KBM-7 (cell line): ENCODE measurements around the gene PIK3R6.
A peak's percentile ranks its signal among the peaks of the same experiment; 100 is the strongest.

Experiments
- DNase-seq: peaks from one replicate; pipeline ENCODE4 v3.0.0-alpha.2; 2015
- in situ Hi-C: fragments of 300-500 bp; cut with MboI; formaldehyde crosslinking; loops from 2 replicates; pipeline ENCODE4 v1.14.3; 2020; ENCODE audit warnings: low sequenced_read_pairs, low pct_unique_long_range_greater_than_20kb, mixed read lengths

Gene PIK3R6

DNA sequence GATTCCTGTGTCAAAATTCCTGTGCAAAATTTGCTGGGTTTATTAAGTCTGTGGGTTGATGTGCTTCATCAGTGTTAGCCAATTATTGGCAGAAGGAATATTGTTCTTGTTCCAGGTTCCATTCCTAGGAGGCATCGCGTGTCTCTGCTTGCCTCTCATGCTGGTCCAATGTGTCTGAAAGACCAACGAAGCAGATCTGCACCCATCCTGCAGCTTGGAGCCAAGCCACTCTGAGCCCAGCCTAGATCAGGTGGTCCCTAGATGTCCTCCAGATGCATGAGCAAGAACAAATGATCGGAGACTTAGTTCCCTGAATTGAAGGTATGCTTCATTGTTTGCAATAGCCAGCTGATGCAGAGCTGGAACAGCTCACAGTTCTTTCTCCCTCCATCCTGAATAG is 10.5 kb upstream of the PIK3R6 start:
- in situ Hi-C loops: no loop called here
- no peak for DNase-seq

DNA sequence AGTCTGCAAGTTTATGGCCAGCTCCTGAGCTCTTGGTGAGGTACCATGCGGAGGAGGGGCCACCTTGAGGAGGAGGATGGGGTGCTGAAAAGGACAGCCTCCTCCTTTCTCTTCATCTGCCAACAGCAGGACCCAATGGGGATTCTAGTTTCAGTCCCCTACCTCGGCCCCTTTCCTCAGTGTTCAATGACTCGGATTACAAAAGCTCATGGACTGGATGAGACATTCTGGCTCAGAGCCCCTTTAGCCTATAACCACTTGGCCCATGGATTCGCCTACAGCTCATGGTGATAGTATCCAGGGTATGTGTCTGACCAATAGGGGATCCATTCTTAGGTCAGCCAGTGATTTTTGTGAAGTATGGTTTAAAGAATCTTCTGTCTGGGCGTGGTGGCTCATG is 8.5 kb upstream of the PIK3R6 start:
- no peak for DNase-seq
- in situ Hi-C loops: no loop called here

DNA sequence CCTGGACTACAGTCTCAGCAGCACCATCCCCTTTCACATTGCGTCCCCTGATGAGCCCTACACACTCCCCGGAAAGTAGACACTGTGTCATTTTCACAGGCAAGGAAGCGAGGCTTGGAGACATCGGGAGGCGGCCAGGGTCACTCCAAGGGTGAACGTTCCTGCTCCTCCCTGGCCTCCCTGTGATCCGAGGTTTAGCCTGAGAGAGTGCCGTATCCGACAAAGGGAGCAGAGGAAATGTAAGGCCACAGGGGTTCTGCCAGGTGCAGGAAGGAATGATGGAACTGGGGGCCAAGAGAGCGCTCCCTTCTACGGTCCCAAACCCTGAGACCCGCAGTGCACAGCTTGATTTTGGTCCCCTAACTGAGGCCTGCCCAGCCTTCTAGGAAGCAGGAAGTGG is 8.0 kb upstream of the PIK3R6 start:
- in situ Hi-C loops: no loop called here
- DNase-seq: no peak

DNA sequence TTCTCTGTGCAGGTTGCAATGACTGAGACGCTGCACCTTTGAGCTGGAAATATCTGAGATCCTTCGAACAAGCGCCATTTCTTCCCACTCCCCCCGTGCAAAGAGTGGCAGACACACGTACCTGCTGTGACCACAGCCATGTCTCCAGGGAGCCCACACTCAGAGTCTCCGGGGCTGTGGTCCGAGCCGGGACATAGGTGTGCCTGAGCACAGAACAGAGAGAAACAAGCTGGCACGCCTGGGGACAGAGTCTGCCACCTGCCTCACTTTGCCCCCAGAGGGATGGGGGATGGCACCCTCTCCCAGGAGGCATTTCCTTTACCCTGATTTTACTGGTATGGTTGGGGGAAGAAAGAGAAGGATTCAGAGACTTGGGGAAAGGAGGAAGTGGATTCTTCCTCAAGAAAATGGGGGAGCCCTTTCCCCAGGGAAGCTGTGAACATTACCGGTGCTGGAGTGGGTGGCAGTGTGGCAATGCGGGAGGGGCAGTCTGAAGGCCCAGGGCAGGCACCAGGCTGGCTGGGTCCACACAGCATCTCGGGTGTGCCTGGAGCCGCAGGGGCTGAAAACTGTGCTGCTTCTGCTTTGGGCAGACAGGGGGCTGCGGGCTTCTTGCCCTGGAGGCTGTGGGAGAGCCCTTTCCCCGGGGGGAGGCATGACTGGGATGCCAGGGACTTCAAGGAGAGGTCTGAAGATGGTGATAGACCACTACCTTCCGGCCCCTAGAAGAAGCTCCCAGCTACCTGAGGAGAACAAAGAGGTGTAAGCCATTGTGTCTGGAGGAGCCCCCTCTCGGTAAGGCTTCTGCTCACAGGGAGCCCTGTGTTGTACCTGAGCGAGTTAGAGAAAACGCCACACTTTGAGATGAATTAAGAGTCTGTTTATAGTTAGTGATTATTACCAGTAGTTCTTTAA is 6.6 kb upstream of the PIK3R6 start:
- in situ Hi-C loops: no loop called here
- no peak for DNase-seq

DNA sequence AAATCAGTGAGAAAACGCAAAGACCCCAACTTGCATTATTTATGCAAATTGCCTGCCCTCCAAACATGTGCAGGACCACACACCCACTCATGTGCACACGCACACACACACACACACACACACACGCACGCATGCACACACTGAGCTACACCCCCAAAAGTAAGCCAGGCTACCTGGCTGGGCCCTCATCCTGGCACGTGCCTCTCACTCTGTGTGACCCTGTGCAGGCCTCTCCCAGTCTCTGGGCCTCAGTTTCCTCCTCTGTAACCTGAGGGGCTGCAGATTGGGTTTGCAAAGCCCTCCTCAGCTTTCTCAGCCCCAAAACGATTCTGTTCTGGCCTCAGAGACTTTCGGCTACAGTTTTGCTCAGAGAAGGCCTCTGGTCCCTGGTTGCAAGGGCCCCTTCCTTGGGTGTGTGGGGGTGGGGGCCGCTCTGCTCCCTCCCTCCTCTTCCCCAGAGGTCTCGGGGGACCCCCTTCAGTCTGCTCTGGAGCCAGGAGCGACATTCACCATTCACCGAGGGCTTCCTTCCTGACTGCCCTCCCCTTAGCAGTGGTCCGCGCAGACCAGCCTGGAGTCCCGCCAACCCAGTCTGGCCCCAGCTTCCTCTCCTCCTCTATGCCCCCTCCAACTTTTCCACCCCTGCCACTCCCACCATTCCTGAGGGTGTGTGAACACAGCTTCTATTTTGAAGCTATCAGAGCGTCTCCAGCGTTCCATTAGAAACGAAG is 5.4 kb upstream of the PIK3R6 start:
- DNase-seq: no peak
- in situ Hi-C loops: no loop called here

DNA sequence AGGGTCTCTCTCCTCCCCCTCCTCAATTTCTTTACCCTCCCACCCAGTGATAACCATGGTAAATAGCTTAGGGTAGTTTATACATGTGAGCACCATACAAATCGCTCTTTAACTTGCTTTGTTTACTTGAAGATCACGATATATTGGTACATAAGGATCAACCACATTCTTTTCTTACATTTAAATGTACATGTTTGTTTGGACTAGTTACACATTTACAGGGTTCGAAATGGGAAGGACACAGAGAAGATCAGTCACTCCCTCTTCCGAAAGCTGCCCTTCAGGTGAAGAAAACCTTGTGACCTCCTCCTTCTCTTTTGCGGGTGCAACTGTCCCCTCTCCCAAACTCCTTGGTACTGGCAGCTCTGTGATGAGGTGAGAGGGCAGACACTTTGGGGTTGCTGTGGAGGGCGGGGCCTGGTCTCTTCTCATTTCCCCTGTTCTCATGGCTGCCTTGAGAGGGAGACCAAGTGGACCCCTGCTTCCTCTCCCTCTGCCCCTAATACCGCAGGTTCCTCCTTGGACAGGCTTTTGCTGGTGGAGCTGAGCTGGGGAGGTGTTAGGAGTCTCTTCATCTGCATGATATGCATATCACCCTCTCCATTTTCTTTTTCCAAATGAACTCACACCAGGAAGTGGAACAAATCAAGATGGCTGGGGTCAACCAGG is 4.7 kb upstream of the PIK3R6 start:
- in situ Hi-C loops: no loop called here
- DNase-seq: peak; percentile 66

DNA sequence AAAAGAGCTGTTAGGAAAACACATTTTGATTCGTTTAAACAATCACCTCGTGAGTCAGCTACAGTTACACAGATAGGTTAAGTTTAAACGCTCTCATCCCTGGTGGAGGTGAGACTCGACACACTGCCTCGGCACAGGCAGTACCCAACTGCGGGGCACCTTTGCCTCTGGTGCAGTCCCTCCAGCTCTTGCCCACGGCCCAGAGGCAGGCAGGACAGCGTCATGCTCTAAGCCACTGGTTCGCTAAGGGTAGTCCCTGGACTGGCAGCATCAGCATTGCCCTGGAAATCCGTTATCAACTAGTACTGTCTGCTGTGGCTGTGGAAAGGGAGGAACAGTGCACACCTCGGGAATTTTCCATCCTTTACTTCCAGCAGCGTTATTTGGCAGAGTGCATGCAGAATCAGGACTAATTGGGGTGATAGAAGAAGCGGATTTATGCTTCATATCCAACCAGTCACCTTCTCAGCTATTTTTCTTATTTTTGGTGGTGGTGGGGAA is 3.7 kb upstream of the PIK3R6 start:
- DNase-seq: no peak
- in situ Hi-C loops: no loop called here

DNA sequence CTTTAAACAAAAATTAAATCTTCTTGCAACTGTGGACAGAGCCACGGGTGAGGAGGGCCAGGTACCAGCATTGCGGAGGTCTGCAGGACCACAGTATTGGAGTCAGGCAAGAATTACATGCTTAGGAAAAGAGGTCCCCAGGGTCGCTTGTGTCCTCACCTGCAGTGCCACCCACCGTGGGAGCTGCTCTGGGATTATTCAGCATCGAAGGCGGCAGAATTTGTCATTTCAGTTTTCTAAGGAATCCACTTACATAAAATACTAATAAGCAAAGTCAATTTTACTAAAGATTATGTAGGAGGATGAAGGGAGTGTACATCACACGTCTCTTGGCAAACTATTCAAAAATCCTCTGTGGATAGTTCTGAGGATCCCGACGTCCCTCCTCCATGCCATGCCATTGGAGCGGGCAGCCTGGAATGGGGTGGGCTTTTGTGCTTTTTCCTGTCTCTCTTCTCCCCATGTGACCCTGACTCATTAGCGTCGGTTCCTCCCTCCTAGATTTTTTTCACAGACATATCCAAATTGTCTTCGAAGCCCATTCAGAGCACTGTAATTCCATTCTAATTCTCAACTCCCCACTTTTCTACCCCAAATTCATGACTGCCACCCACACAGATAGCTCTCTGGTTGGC is 3.0 kb upstream of the PIK3R6 start:
- in situ Hi-C loops: no loop called here

DNA sequence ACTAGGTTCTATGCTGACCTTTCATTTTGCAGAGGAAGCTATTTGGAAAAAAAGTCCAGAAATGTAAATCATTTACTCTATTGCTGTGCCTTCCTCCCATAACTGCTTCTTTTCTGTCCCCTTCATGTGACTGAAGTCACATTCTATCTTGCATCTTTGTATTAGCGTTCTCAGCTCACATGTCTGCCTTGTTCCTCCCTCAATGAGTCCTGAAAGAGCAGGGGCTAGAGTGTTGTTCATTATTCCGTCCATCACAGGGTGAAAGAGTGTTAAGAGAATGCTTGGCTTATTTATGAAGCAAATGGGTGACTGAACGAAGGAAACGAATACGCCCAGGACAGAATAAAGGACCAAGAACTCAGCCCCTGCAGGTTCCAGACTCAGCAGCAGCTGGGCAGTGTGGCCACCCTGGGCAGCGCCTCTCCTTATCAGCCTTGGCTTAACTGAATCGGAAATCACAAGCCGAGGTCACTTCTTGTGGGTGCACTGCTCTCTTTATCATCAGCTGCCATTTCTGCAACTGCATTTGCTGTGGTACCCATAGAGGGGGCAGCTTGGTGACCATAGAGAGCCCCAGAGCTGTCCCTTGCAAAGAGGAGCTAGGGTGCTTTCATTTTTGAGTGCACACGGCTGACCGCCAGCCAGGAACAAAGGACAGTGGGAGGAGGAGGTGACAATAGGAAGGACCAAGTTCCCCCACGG is 1.8 kb upstream of the PIK3R6 start:
- DNase-seq: no peak
- in situ Hi-C loops: no loop called here

More for the DNA sequence above, 3.0 kb upstream of the PIK3R6 start:
- no peak for DNase-seq

DNA sequence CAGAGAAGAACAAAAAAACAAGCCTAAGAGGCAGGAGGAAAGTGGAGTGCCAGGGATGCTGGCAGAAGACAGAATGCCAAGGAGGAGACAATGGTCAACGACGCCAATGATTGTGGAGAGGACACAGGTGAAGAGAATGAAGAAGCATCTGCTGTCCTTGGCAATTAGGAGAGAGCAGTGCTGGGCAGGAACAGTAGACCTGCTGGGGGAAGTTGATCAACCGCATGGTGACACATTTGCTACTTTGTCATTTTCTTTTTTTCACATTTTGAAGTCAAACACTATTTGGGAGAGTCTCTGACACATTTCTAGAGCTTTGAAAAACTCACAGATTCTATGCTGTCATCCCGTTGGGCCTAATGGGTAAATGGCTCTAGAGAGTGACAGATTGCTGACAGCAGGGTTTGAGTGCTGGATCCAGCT is 1.1 kb upstream of the PIK3R6 start:
- no peak for DNase-seq
- in situ Hi-C loops: no loop called here

DNA sequence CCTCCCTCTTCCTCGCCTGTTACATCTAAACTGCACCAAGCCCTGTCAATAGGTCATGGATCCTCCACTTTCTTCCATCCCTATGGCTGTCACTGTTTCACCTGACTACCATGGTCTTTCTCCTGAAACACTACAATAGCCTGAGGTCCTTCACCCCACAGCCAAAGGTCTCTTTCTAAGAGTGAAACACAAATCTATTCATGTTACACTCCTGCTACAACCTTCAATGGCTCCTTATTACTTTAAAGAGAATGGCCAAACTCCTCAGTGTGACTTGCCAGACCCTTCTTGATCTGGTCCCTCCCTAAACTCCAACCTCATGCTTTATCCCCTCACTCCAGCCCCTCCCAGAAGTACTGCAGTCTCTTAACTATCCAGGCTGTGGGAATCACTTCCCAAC is 618 bp upstream of the PIK3R6 start:
- in situ Hi-C loops: no loop called here
- DNase-seq: no peak

DNA sequence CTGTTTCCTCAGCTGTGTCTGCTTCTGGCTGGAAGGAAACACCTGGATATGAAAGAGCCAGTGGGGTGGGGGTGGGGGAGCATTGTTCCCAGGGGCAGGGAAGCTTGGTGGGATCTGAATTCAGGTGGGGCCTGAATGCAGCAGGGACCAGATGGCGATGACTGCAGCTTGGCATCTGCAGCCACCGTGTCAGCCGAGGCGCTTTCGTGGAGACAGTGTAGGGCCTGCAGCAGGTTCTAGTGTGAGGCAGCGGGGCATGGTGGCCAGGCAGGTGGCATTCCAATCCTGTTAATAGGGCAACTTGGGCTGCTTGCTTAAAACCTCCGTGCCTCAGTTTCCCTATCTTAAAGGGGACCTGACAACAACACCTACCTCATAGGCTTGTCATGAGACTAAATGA is 1.7 kb downstream of the PIK3R6 start:
- in situ Hi-C loops: no loop called here
- DNase-seq: no peak

DNA sequence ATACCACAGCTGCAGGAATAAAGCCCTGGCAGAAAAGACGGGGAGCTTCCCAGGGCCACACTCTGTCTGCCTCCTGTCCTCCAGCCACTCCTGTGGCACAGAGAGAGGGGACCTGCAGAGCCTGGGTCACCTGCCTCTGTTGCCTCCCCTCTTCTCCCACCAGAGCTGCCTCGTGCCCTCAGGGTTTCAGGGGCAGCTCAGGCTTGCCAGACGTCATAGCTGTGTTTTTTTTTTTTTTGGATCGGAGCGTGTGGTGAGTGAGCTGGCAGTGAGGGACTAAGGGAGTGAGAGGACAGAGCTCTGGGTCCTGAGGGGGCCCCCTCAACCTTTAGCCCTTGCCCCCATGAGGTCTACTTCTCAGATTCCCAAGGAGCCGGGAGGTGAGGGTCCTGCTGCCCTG is 2.1 kb downstream of the PIK3R6 start:
- DNase-seq: no peak
- in situ Hi-C loops: no loop called here

DNA sequence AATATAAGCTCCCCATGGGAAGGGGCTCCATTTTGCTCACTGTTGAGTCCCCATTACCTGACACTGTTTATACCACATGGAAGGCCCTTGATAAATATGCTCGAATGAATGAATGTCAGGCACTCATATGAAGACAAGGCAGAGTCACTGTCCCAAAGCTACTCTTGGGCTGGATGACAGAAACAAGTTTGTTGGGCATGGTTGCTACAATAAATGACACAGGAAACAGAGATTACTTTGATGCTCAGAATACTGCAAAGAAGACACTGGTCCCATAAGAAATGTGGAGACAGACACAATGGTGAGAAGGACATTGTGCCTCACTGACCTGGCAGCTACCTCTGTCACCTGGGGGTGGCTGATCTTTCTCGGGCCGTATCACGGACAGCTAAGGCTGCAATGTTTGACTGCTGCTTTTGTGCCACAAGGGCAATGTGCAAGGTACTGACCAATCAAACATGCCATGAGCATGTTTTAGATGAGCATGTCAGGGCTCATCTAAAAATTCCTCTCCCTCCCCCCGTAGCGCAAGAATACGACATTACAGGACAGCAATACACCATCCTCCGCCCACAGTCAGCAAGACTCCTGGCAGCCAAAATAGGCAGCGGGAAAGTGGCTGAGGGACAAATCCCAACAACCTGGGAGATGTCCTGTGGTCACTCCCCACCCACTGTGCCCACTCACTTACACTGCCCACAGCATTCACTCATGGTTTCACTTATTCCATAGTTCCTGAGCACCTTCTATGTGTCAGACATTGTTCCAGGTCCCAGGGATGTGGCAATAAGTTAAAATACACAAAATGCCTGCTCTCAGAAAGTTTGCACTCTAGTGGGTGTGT is 5.0 kb downstream of the PIK3R6 start:
- in situ Hi-C loops: no loop called here
- DNase-seq: no peak

DNA sequence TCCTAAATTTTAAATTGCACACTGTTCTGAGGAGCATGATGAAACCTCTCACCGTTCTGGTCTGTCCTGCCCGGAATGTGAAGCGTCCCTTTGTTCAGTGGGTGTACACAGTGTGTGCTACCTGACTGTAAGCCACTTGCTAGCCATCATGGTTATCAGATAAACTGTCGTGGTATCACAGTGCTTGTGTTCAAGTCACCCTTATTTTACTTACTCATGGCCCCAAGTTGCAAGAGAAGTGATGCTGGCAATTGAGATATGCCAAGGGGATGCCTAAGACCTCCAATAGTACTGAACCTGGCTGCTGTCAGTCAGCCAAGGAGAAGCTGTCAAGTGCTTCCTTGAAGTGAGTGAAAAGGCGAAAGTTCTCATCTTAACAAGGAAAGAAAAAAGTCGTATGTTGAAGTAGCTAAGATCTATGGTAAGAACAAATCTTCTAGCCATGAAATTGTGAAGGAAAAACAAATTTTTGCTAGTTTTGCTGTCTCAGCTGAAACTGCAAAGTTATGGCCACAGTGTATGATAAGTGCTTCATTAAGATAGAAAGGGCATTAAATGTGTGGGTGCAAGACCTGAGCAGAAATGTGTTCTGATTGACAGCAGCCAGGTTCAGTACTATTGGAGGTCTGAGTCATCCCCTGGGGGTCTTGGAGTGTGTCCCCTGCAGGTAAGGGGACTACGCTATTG is 5.8 kb downstream of the PIK3R6 start:
- in situ Hi-C loops: no loop called here
- DNase-seq: no peak

DNA sequence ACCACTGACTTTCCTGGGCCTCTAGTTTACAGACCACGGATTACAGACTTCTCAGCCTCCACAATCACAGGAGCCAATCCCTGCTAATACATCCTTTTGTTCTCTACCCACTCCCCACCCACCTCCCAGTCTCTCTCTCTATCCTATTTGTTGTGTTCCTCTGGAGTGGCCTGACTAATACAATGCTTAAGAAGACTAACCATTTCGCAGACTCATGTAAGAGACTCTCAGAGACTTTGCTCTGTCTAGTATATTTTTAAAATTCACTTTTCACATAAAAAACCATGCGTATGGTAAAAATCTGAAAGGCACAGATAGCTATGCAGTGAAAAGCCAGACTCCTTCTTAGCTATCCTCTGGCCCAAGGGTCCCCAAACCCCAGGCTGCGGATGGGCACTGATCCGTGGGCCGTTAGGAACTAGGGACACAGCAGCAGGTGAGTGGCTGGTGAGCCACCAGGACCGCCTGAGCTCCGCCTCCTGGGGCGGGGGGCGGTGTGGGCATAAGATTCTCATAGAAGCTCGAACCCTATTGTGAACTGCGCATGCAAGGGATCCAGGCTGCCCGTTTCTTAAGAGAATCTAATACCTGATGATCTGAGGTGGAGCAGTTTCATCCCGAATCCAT is 7.6 kb downstream of the PIK3R6 start:
- in situ Hi-C loops: no loop called here
- DNase-seq: no peak
